Measurements from ENCODE around the gene GCNA.
"Not testable (repeated sequence)": the region's sequence is repeated elsewhere in the genome, so short reads cannot be mapped to it uniquely, and the experiment has no call there.

Gene GCNA

GRCh38 chrX:71604141-71604540, 25.9 kb downstream of the GCNA start:
- no peak for TF ChIP-seq CTCF (IDR thresholded peaks at IDR 0.05; ENCODE audit: control insufficient read depth, insufficient read depth, low read depth, low read length, missing control alignments)
- no peak overlapping the region for H3K4me3 ChIP-seq (ENCODE audit: control insufficient read depth, low read depth, low read length)
- DNase-seq (ENCODE audit: low read depth), result peak; percentile 13

GRCh38 chrX:71604796-71605568, 26.7 kb downstream of the GCNA start:
- no peak overlapping the region for H3K4me3 ChIP-seq (ENCODE audit: control insufficient read depth, low read depth, low read length)
- DNase-seq (ENCODE audit: low read depth), result no peak
- no peak for TF ChIP-seq CTCF (IDR thresholded peaks at IDR 0.05; ENCODE audit: control insufficient read depth, insufficient read depth, low read depth, low read length, missing control alignments)

- no peak for TF ChIP-seq CTCF (IDR thresholded peaks at IDR 0.05; ENCODE audit: control insufficient read depth, insufficient read depth, low read depth, low read length, missing control alignments)
- DNase-seq (ENCODE audit: low read depth), result no peak
- H3K4me3 ChIP-seq (ENCODE audit: control insufficient read depth, low read depth, low read length), result no peak overlapping the region
These were observed 28.4 kb downstream of the GCNA start for GRCh38 chrX:71606536-71607216.

GRCh38 chrX:71607488-71607887, 29.3 kb downstream of the GCNA start:
- H3K4me3 ChIP-seq (ENCODE audit: control insufficient read depth, low read depth, low read length), result no peak overlapping the region
- DNase-seq (ENCODE audit: low read depth), result no peak
- TF ChIP-seq CTCF (IDR thresholded peaks at IDR 0.05; ENCODE audit: control insufficient read depth, insufficient read depth, low read depth, low read length, missing control alignments), result no peak

GRCh38 chrX:71609095-71609750, 31.0 kb downstream of the GCNA start:
- DNase-seq (ENCODE audit: low read depth), result no peak
- no peak overlapping the region for H3K4me3 ChIP-seq (ENCODE audit: control insufficient read depth, low read depth, low read length)
- no peak for TF ChIP-seq CTCF (IDR thresholded peaks at IDR 0.05; ENCODE audit: control insufficient read depth, insufficient read depth, low read depth, low read length, missing control alignments)

- not testable (repeated sequence) for H3K4me3 ChIP-seq (ENCODE audit: control insufficient read depth, low read depth, low read length); DNase-seq (ENCODE audit: low read depth)
These were observed 33.5 kb downstream of the GCNA start for GRCh38 chrX:71611736-71612135.

GRCh38 chrX:71612256-71612655, 34.0 kb downstream of the GCNA start:
- no peak overlapping the region for H3K4me3 ChIP-seq (ENCODE audit: control insufficient read depth, low read depth, low read length)
- TF ChIP-seq CTCF (IDR thresholded peaks at IDR 0.05; ENCODE audit: control insufficient read depth, insufficient read depth, low read depth, low read length, missing control alignments), result no peak
- DNase-seq (ENCODE audit: low read depth), result no peak
